Measurements from ENCODE around the gene CNTN3.

The CNTN3 gene

DNA sequence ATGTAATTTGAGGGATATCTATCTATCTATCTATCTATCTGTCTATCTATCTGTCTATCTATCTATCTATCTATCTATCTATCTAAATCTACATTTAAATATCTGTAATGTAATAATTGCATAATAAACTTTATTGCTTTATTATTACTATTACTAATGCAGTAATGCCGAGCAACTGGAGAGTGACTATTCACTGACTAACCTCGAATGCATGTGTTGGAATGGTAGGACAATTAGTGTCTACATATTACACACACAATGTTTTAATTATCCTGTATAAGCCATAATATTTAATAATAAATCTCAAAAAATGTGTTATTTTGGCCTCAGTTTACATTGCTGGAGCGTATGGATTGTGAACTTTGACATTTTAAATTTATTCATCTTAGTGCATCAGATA lies 25.2 kb upstream of the CNTN3 start:
- no peak for ATAC-seq
- TF ChIP-seq, protein P1, sequence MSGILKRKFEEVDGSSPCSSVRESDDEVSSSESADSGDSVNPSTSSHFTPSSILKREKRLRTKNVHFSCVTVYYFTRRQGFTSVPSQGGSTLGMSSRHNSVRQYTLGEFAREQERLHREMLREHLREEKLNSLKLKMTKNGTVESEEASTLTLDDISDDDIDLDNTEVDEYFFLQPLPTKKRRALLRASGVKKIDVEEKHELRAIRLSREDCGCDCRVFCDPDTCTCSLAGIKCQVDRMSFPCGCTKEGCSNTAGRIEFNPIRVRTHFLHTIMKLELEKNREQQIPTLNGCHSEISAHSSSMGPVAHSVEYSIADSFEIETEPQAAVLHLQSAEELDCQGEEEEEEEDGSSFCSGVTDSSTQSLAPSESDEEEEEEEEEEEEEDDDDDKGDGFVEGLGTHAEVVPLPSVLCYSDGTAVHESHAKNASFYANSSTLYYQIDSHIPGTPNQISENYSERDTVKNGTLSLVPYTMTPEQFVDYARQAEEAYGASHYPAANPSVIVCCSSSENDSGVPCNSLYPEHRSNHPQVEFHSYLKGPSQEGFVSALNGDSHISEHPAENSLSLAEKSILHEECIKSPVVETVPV (CRISPR knock-in tag; IDR thresholded peaks at IDR 0.05) = no peak
- TF ChIP-seq GLIS3 (CRISPR knock-in tag; IDR thresholded peaks at IDR 0.05) = no peak
- no peak for TF ChIP-seq ARNTL (CRISPR knock-in tag; IDR thresholded peaks at IDR 0.05; ENCODE audit: borderline replicate concordance, low read depth)
- no peak for TF ChIP-seq TCF4 (CRISPR knock-in tag; IDR thresholded peaks at IDR 0.05; ENCODE audit: borderline replicate concordance)
- no peak for TF ChIP-seq ISL1 (CRISPR knock-in tag; IDR thresholded peaks at IDR 0.05)
- no peak for TF ChIP-seq SNAI2 (CRISPR knock-in tag; IDR thresholded peaks at IDR 0.05)
- TF ChIP-seq ZFP3 (CRISPR knock-in tag; IDR thresholded peaks at IDR 0.05) = no peak
- no peak for TF ChIP-seq CSDC2 (CRISPR knock-in tag; IDR thresholded peaks at IDR 0.05)
- TF ChIP-seq OSR1 (CRISPR knock-in tag; IDR thresholded peaks at IDR 0.05) = no peak
- TF ChIP-seq BACH2 (CRISPR knock-in tag; IDR thresholded peaks at IDR 0.05; ENCODE audit: borderline replicate concordance) = no peak
- TF ChIP-seq, protein P2, sequence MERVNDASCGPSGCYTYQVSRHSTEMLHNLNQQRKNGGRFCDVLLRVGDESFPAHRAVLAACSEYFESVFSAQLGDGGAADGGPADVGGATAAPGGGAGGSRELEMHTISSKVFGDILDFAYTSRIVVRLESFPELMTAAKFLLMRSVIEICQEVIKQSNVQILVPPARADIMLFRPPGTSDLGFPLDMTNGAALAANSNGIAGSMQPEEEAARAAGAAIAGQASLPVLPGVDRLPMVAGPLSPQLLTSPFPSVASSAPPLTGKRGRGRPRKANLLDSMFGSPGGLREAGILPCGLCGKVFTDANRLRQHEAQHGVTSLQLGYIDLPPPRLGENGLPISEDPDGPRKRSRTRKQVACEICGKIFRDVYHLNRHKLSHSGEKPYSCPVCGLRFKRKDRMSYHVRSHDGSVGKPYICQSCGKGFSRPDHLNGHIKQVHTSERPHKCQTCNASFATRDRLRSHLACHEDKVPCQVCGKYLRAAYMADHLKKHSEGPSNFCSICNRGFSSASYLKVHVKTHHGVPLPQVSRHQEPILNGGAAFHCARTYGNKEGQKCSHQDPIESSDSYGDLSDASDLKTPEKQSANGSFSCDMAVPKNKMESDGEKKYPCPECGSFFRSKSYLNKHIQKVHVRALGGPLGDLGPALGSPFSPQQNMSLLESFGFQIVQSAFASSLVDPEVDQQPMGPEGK (CRISPR knock-in tag; IDR thresholded peaks at IDR 0.05; ENCODE audit: borderline replicate concordance) = no peak
- no peak for TF ChIP-seq PPARA (CRISPR knock-in tag; IDR thresholded peaks at IDR 0.05; ENCODE audit: borderline replicate concordance)
- TF ChIP-seq ZNF8 (CRISPR knock-in tag; IDR thresholded peaks at IDR 0.05) = no peak
- no peak for TF ChIP-seq ZNF70 (CRISPR knock-in tag; IDR thresholded peaks at IDR 0.05)
- TF ChIP-seq ZNF565 (CRISPR knock-in tag; conservative IDR thresholded peaks at IDR 0.05; ENCODE audit: low read depth) = no peak
- no peak for TF ChIP-seq RARB (CRISPR knock-in tag; IDR thresholded peaks at IDR 0.05)
- TF ChIP-seq, protein P3, sequence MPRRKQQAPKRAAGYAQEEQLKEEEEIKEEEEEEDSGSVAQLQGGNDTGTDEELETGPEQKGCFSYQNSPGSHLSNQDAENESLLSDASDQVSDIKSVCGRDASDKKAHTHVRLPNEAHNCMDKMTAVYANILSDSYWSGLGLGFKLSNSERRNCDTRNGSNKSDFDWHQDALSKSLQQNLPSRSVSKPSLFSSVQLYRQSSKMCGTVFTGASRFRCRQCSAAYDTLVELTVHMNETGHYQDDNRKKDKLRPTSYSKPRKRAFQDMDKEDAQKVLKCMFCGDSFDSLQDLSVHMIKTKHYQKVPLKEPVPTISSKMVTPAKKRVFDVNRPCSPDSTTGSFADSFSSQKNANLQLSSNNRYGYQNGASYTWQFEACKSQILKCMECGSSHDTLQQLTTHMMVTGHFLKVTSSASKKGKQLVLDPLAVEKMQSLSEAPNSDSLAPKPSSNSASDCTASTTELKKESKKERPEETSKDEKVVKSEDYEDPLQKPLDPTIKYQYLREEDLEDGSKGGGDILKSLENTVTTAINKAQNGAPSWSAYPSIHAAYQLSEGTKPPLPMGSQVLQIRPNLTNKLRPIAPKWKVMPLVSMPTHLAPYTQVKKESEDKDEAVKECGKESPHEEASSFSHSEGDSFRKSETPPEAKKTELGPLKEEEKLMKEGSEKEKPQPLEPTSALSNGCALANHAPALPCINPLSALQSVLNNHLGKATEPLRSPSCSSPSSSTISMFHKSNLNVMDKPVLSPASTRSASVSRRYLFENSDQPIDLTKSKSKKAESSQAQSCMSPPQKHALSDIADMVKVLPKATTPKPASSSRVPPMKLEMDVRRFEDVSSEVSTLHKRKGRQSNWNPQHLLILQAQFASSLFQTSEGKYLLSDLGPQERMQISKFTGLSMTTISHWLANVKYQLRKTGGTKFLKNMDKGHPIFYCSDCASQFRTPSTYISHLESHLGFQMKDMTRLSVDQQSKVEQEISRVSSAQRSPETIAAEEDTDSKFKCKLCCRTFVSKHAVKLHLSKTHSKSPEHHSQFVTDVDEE (CRISPR knock-in tag; IDR thresholded peaks at IDR 0.05) = no peak

DNA sequence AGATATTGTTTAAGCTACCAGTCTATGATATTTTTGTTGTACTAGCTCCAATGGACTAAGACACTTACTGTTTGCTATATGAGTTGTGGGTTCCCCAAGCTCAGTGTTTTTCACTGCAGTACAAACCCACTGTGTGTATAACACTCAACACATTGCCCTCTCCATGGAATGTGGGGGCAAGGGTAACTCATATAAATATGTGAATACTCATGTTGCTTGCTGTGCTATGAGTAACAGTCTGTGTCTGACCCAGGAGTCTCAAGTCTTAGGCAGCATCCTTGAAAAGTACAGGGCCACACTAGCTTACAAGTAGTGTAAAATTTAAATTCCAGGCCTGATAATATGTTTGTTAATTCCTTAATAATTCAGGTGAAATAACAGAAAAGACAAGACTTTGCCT lies 22.5 kb upstream of the CNTN3 start:
- ATAC-seq = no peak
- no peak for TF ChIP-seq GLIS3 (CRISPR knock-in tag; IDR thresholded peaks at IDR 0.05)
- TF ChIP-seq ARNTL (CRISPR knock-in tag; IDR thresholded peaks at IDR 0.05; ENCODE audit: borderline replicate concordance, low read depth) = no peak
- TF ChIP-seq ZNF8 (CRISPR knock-in tag; IDR thresholded peaks at IDR 0.05) = no peak
- TF ChIP-seq, protein P1 (CRISPR knock-in tag; IDR thresholded peaks at IDR 0.05) = no peak
- TF ChIP-seq ZNF565 (CRISPR knock-in tag; conservative IDR thresholded peaks at IDR 0.05; ENCODE audit: low read depth) = no peak
- TF ChIP-seq, protein P4, sequence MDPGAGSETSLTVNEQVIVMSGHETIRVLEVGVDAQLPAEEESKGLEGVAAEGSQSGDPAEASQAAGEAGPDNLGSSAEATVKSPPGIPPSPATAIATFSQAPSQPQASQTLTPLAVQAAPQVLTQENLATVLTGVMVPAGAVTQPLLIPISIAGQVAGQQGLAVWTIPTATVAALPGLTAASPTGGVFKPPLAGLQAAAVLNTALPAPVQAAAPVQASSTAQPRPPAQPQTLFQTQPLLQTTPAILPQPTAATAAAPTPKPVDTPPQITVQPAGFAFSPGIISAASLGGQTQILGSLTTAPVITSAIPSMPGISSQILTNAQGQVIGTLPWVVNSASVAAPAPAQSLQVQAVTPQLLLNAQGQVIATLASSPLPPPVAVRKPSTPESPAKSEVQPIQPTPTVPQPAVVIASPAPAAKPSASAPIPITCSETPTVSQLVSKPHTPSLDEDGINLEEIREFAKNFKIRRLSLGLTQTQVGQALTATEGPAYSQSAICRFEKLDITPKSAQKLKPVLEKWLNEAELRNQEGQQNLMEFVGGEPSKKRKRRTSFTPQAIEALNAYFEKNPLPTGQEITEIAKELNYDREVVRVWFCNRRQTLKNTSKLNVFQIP (CRISPR knock-in tag; IDR thresholded peaks at IDR 0.05; ENCODE audit: borderline replicate concordance, low read depth) = no peak

DNA sequence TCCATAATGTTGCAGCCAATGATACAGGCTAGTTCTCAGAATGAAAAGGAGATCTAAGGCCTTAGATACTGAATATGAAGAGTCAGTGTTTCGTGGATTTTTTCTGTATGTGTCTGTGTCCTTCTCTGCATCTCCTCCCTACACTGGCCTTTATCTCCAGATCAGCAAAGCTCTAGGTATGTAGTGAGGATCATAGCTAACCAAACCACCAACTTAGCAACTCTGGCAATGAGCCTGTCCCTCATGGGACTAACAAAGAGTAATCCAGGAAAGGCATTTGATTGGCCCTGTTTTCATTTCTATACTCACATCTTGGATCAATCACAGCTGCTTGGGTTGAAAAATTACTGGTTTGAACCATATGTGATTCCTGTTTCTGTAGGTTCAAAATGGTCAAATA lies 18.6 kb upstream of the CNTN3 start:
- ATAC-seq = no peak
- TF ChIP-seq ZC3H10 (CRISPR knock-in tag; IDR thresholded peaks at IDR 0.05) (no peak), OSR1 (CRISPR knock-in tag; IDR thresholded peaks at IDR 0.05) (no peak), ARNTL (CRISPR knock-in tag; IDR thresholded peaks at IDR 0.05; ENCODE audit: borderline replicate concordance, low read depth) (no peak), ZNF8 (CRISPR knock-in tag; IDR thresholded peaks at IDR 0.05) (no peak), TCF4 (CRISPR knock-in tag; IDR thresholded peaks at IDR 0.05; ENCODE audit: borderline replicate concordance) (no peak)

All from SK-N-SH treated with all-trans-retinoic acid at 6 μM for 48 hours (cell line).